Esophagus mucosa (tissue), 1 donor: ENCODE results near the gene PGF. TPM values are rescaled to one million over a fixed set of nuclear protein-coding genes. Genes with fewer than 3 reads are reported as not detected.
"Not testable (repeated sequence)": the region's sequence is repeated elsewhere in the genome, so short reads cannot be mapped to it uniquely, and the experiment has no call there.

ENCODE experiments used
- ATAC-seq: fragments of 200-7000 bp; cut with Tn5 transposase; one replicate; pipeline ENCODE4 v1.9.1; 2020
- total RNA-seq: library from RNA; stranded (reverse); gene quantifications from one replicate; pipeline ENCODE4 v1.2.4, GENCODE V29; 2023
- donor health status: DM: yes; HTN: yes; CAD: no.

The PGF gene
- total RNA-seq, 1 donor from 2014 or later = 4.1 TPM

GRCh38 chr14:74941676-74942097, 13.7 kb downstream of the PGF start:
- ATAC-seq = peak; percentile 60

GRCh38 chr14:74940956-74941565, 14.3 kb downstream of the PGF start:
- no peak for ATAC-seq

GRCh38 chr14:74938531-74939495, 16.6 kb downstream of the PGF start:
- no peak for ATAC-seq

- ATAC-seq = no peak
Measured at GRCh38 chr14:74937171-74937570, 18.2 kb downstream of the PGF start.

GRCh38 chr14:74936731-74937130, 18.7 kb downstream of the PGF start:
- no peak for ATAC-seq

- no peak for ATAC-seq
Measured at GRCh38 chr14:74936151-74936550, 19.2 kb downstream of the PGF start.

- ATAC-seq = no peak
Measured at GRCh38 chr14:74935360-74935680, 20.1 kb downstream of the PGF start.

GRCh38 chr14:74934476-74935359, 20.7 kb downstream of the PGF start:
- ATAC-seq = no peak

GRCh38 chr14:74934041-74934440, 21.4 kb downstream of the PGF start:
- no peak for ATAC-seq

GRCh38 chr14:74932936-74933335, 22.5 kb downstream of the PGF start:
- not testable (repeated sequence) for ATAC-seq

GRCh38 chr14:74932401-74932901, 22.9 kb downstream of the PGF start:
- ATAC-seq = no peak

GRCh38 chr14:74931744-74932143, 23.7 kb downstream of the PGF start:
- ATAC-seq = not testable (repeated sequence)

- ATAC-seq = peak; percentile 58
Measured at GRCh38 chr14:74929242-74929641, 26.2 kb downstream of the PGF start.

- no peak for ATAC-seq
Measured at GRCh38 chr14:74927225-74927624, 28.2 kb downstream of the PGF start.

- ATAC-seq = no peak
Measured at GRCh38 chr14:74924061-74924460, 31.3 kb downstream of the PGF start.

- peak; percentile 90 for ATAC-seq
Measured at GRCh38 chr14:74922752-74923401, 32.5 kb downstream of the PGF start, which contains the start of gene RPS6KL1. Gene RPS6KL1, minus strand, starts transcription at chr14:74923260. Its CDS starts 1,719 bp downstream, at chr14:74921541.

GRCh38 chr14:74921987-74922751, 33.2 kb downstream of the PGF start:
- no peak for ATAC-seq

GRCh38 chr14:74921053-74921620, 34.3 kb downstream of the PGF start:
- no peak for ATAC-seq

GRCh38 chr14:74920281-74920680, 35.1 kb downstream of the PGF start:
- ATAC-seq = no peak

- ATAC-seq = peak; percentile 45
Measured at GRCh38 chr14:74919421-74920165, 35.8 kb downstream of the PGF start.
